Ovary (tissue), 3 donors: Measurements from ENCODE around the gene YEATS2.

Experiments
- EP300 ChIP-seq: sonication (generic); formaldehyde crosslinking; IDR thresholded peaks from one replicate; pipeline ENCODE4 v1.6.1; 2017; ENCODE audit warnings: antibody characterized with exemption
- POLR2A ChIP-seq: fragments of 450-650 bp; IDR thresholded peaks from one replicate; pipeline ENCODE4 v1.6.1; 2017; ENCODE audit warnings: antibody characterized with exemption, mild to moderate bottlenecking, moderate library complexity
- TF ChIP-seq, protein P1 (sequence below), 3 donors: fragments of 450-650 bp in 2 of 3; fragments of 200-600 bp in 1 of 3; IDR thresholded peaks; one replicate each; pipeline versions ENCODE4 v1.5.1 to v1.8.0; 2016 to 2022; ENCODE audit warnings: antibody characterized with exemption in 3 of 3, mild to moderate bottlenecking in 1 of 3
- donor health status: DM: no; HTN: no; CAD: no.

DNA sequence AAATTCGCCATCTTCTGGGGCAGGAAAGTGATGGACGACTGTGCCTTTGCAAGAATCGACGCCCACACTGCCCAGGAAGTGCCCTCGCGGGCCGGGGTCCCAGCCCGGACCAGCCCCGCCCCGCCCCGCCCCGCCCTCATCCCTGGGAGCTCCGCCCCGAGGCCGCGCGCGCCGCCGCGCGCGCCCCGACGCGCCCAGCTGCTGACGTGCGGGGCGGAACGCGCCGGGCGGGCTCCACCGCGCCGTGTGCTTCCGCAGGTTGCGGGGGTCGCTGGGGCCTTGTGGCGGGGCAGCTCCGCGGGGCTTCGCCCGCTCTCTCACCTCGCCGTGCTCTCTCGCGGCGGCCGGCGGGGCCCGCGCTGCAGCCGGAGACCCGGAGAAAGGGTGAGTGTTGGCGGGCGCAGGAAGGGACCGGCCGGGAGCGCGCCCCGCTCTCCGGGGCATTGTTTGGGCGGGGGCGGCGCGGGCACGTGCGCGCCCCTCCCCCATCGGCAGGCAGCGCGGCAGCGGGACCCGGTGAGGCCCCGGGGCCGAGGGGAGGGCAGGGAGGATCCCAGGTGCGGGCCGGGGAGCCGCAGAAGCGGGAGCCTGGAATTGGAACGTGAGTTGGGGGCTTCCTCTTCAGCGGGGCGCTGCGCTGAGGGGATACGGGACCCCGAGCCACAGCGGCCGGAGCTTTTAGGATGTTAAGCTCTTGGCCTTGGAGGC, at the start of gene YEATS2:
- no peak for TF ChIP-seq EP300
- TF ChIP-seq, protein P1, sequence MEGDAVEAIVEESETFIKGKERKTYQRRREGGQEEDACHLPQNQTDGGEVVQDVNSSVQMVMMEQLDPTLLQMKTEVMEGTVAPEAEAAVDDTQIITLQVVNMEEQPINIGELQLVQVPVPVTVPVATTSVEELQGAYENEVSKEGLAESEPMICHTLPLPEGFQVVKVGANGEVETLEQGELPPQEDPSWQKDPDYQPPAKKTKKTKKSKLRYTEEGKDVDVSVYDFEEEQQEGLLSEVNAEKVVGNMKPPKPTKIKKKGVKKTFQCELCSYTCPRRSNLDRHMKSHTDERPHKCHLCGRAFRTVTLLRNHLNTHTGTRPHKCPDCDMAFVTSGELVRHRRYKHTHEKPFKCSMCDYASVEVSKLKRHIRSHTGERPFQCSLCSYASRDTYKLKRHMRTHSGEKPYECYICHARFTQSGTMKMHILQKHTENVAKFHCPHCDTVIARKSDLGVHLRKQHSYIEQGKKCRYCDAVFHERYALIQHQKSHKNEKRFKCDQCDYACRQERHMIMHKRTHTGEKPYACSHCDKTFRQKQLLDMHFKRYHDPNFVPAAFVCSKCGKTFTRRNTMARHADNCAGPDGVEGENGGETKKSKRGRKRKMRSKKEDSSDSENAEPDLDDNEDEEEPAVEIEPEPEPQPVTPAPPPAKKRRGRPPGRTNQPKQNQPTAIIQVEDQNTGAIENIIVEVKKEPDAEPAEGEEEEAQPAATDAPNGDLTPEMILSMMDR (IDR thresholded peaks at IDR 0.05) = no peak
- TF ChIP-seq POLR2A = peak; percentile 56
